HepG2 (cell line): ENCODE results near the gene GRAMD1B. TPM values are rescaled to one million over a fixed set of nuclear protein-coding genes. Genes with fewer than 3 reads are reported as not detected.

Experiments
- ATAC-seq: fragments of 200-7000 bp; cut with Tn5 transposase; 3 replicates; pipeline ENCODE4 v1.9.1; 2020; ENCODE audit warnings: mild to moderate bottlenecking, moderate library complexity
- BruUV-seq: library from RNA; stranded (reverse); fragments of 400-500 nt; replicated peaks from 2 replicates; lab custom pipeline; 2021; lab: Mats Ljungman, UMichigan
- CTCF ChIA-PET: fragments of 300-600 bp; formaldehyde crosslinking; extraction: SDS; loops from one replicate; lab custom pipeline; 2021; ENCODE audit warnings: low total read pairs, inconsistent platforms, low intra/inter-chr PET ratio; lab: Yijun Ruan, JAX
- POLR2A ChIA-PET: fragments of 350-600 bp; sonication (Branson Sonifier 250); formaldehyde crosslinking; loops from one replicate; lab custom pipeline; 2020; ENCODE audit warnings: antibody characterized with exemption, inconsistent platforms; lab: Yijun Ruan, JAX
- DNase-seq: peaks from one replicate; pipeline ENCODE4 v3.0.0-alpha.2; 2015; ENCODE audit warnings: low spot score
- FAIRE-seq: peaks from 3 replicates; lab custom pipeline; 2011; peaks lifted over from hg19 to GRCh38; lab: Jason Lieb, UNC
- H2AFZ ChIP-seq: one replicate; pipeline ENCODE4 v1.6.1; 2011; ENCODE audit warnings: low read length, inconsistent platforms
- H3K27ac ChIP-seq: fragments of 300-600 bp; 3 replicates; pipeline ENCODE4 v1.8.0; 2011; ENCODE audit warnings: mixed run types, mild to moderate bottlenecking, mixed read lengths, low read length, inconsistent platforms; ENCODE audit not compliant: insufficient read depth; ENCODE audit errors: extremely low read length
- H3K27me3 ChIP-seq, 2 experiments: fragments of 200-600 bp in 1 of 2; 2 replicates in 1 of 2; 3 replicates in 1 of 2; pipeline versions ENCODE4 v1.6.0 to v1.8.0; 2011; ENCODE audit warnings: low read length in 2 of 2, mild to moderate bottlenecking in 2 of 2, moderate library complexity in 2 of 2, inconsistent platforms in 1 of 2; ENCODE audit not compliant: insufficient read depth in 2 of 2, control insufficient read depth in 1 of 2
- H3K36me3 ChIP-seq, 2 experiments: fragments of 200-600 bp in 1 of 2; replicated peaks in 1 of 2; 2 replicates in 1 of 2; 3 replicates in 1 of 2; pipeline versions ENCODE4 v1.5.1 to v1.8.0; 2011; ENCODE audit warnings: low read length in 2 of 2, inconsistent platforms in 1 of 2; ENCODE audit not compliant: insufficient read depth in 2 of 2, control insufficient read depth in 1 of 2
- H3K4me1 ChIP-seq: 2 replicates; pipeline ENCODE4 v1.5.1; 2012; ENCODE audit warnings: low read length, inconsistent platforms; ENCODE audit not compliant: insufficient read depth
- H3K4me2 ChIP-seq: 2 replicates; pipeline ENCODE4 v1.6.0; 2011; ENCODE audit warnings: low read depth, low read length, inconsistent platforms
- H3K4me3 ChIP-seq, 3 experiments: fragments of 200-600 bp in 1 of 3; sonication (generic), shearing (Covaris generic) in 1 of 3; replicated peaks in 1 of 3; 2 replicates each; pipeline ENCODE4 v1.5.1; 2011 to 2016; ENCODE audit warnings: low read length in 3 of 3, inconsistent platforms in 2 of 3, low read depth in 2 of 3, mild to moderate bottlenecking in 2 of 3, control low read depth in 1 of 3, mixed read lengths in 1 of 3; ENCODE audit not compliant: insufficient read depth in 1 of 3
- H3K79me2 ChIP-seq: one replicate; pipeline ENCODE4 v1.6.1; 2011; ENCODE audit warnings: low read length, inconsistent platforms; ENCODE audit not compliant: insufficient read depth
- H3K9ac ChIP-seq: 2 replicates; pipeline ENCODE4 v1.6.0; 2011; ENCODE audit warnings: mild to moderate bottlenecking, low read depth, low read length, inconsistent platforms; ENCODE audit not compliant: insufficient read depth
- H3K9me3 ChIP-seq: 2 replicates; pipeline ENCODE4 v1.5.1; 2012; ENCODE audit warnings: mild to moderate bottlenecking, low read length
- H4K20me1 ChIP-seq: 2 replicates; pipeline ENCODE4 v1.6.0; 2011; ENCODE audit warnings: inconsistent platforms, mild to moderate bottlenecking, low read length, moderate library complexity; ENCODE audit not compliant: insufficient read depth
- BATF2 ChIP-seq: sonication (generic); formaldehyde crosslinking; IDR thresholded peaks from 2 replicates; pipeline ENCODE4 v1.8.0; 2022; ENCODE audit warnings: mild to moderate bottlenecking, missing genetic modification reagents, moderate library complexity
- FOSL1 ChIP-seq: sonication (generic); formaldehyde crosslinking; IDR thresholded peaks from 2 replicates; pipeline ENCODE4 v1.9.0; 2021; ENCODE audit warnings: missing genetic modification reagents, borderline replicate concordance
- HNF1A ChIP-seq, 2 experiments: sonication (generic) in 1 of 2; formaldehyde crosslinking in 1 of 2; IDR thresholded peaks; 2 replicates each; pipeline versions ENCODE4 v1.4.0 to v1.6.1; 2016 to 2020; ENCODE audit warnings: borderline replicate concordance in 1 of 2, low read depth in 1 of 2, mild to moderate bottlenecking in 1 of 2, missing genetic modification reagents in 1 of 2
- HNRNPK ChIP-seq: fragments of 200-400 bp; formaldehyde crosslinking; IDR thresholded peaks from 2 replicates; pipeline ENCODE4 v1.6.1; 2018; ENCODE audit warnings: low read length, low read depth, moderate library complexity, mild to moderate bottlenecking; ENCODE audit not compliant: poor library complexity, severe bottlenecking
- PCBP1 ChIP-seq: fragments of 200-400 bp; formaldehyde crosslinking; IDR thresholded peaks from 2 replicates; pipeline ENCODE4 v1.6.1; 2017; ENCODE audit warnings: mild to moderate bottlenecking, low read depth, low read length, borderline replicate concordance
- PHF5A ChIP-seq: IDR thresholded peaks from one replicate; pipeline ENCODE4 v1.6.1; 2018; ENCODE audit warnings: low read depth, missing genetic modification reagents; ENCODE audit not compliant: unreplicated experiment
- SPEN ChIP-seq: sonication (generic); formaldehyde crosslinking; IDR thresholded peaks from 2 replicates; pipeline ENCODE4 v1.5.1; 2020; ENCODE audit warnings: low read depth, mild to moderate bottlenecking, missing genetic modification reagents
- ZBTB7A ChIP-seq: sonication (generic); formaldehyde crosslinking; IDR thresholded peaks from 2 replicates; pipeline ENCODE4 v1.8.0; 2022; ENCODE audit warnings: mild to moderate bottlenecking, missing genetic modification reagents
- ZNF224 ChIP-seq: sonication (generic); formaldehyde crosslinking; IDR thresholded peaks from 2 replicates; pipeline ENCODE4 v1.5.0; 2020; ENCODE audit warnings: mild to moderate bottlenecking, missing genetic modification reagents
- ZNF543 ChIP-seq: sonication (generic); formaldehyde crosslinking; IDR thresholded peaks from 2 replicates; pipeline ENCODE4 v1.4.0; 2020; ENCODE audit warnings: mild to moderate bottlenecking, missing genetic modification reagents
- WGBS: methylation state at CpG from one replicate; pipeline ENCODE4 v1.1.6; 2017; ENCODE audit warnings: low lambda C conversion rate; 5-methylcytosine and 5-hydroxymethylcytosine counted together
- in situ Hi-C: cut with HindIII; loops from 2 replicates; pipeline ENCODE4 v1.10.0; 2017; ENCODE audit warnings: low pct_unique_long_range_greater_than_20kb; ENCODE audit not compliant: extremely low pct_ligation_motif_present
- intact Hi-C: fragments of 100-400 bp; cut with micrococcal nuclease; formaldehyde crosslinking; loops from one replicate; pipeline ENCODE4 v1.10.0; 2022; ENCODE audit not compliant: unreplicated experiment
- polyA plus RNA-seq, 8 experiments: library from polyadenylated mRNA; depleted of rRNA in 3 of 8; stranded (reverse) in 7 of 8; unstranded in 1 of 8; fragments of >200 nt; fragmentation: Illumina TruSeq in 4 of 8; extraction: Trizol in 4 of 8; gene quantifications; 2 replicates each; pipeline versions ENCODE4 v1.2.1 to v1.2.3, GENCODE V29; 2011 to 2016; ENCODE audit warnings: low read depth in 4 of 8, missing spikeins in 1 of 8, mixed read lengths in 1 of 8; ENCODE audit not compliant: insufficient read depth in 1 of 8
- total RNA-seq, 5 experiments: library from RNA; depleted of rRNA; stranded (reverse); fragments of >200 nt; fragmentation: Illumina TruSeq; extraction: Trizol; gene quantifications; 2 replicates each; pipeline ENCODE4 v1.2.3, GENCODE V29; 2016; ENCODE audit warnings: low read depth in 1 of 5

Gene GRAMD1B
- total and polyA plus RNA-seq, 2 of the 13 experiments (the other 11 are each of a cell fraction or from before 2014, with no cell fraction given), result 0.12 TPM; not detected in 1

GRCh38 chr11:123641495-123641840, 211.4 kb downstream of the GRAMD1B start:
- in situ Hi-C loops, result loop anchor here (5.0 kb wide), 1 partner anchor 66 kb away; no protein-coding TSS in a partner anchor
- no TSS peak for BruUV-seq
- Histone ChIP-seq H3K79me2 (no peaks in the 10 kb centered on the region), H4K20me1 (no peaks in the 10 kb centered on the region), H3K9ac (no peak overlapping the region), H3K9me3 (no peaks in the 10 kb centered on the region), H2AFZ (no peak overlapping the region), H3K27ac (no peak overlapping the region), H3K36me3 (no peaks in the 10 kb centered on the region), H3K4me1 (no peaks in the 10 kb centered on the region), H3K4me2 (no peak overlapping the region), H3K4me3 (no peak overlapping the region), H3K27me3 (peaks cover 0 to 24% of the 10 kb centered on the region in 2 experiments; a peak in 2 of 5 replicates)
- ATAC-seq (no peak), DNase-seq (no peak), FAIRE-seq (no peak)
- CTCF ChIA-PET, result interaction anchor here (1.9 to 2.8 kb wide), 2 partner anchors 66 to 70 kb away, joined by 9 to 35 read pairs; no protein-coding TSS in a partner anchor
- POLR2A ChIA-PET, result no interaction called here
- 30% methylated on average over 4 of the region's 4 CpGs for WGBS
- TF ChIP-seq PHF5A (CRISPR knock-in tag) (no peak), HNRNPK (no peak), BATF2 (CRISPR knock-in tag) (no peak), HNF1A (IDR thresholded peaks at IDR 0.05; ENCODE audit: low read depth) (no peak), HNF1A (CRISPR knock-in tag; IDR thresholded peaks at IDR 0.05; ENCODE audit: borderline replicate concordance) (no peak), ZNF224 (CRISPR knock-in tag) (no peak), ZBTB7A (no peak), ZNF543 (no peak), PCBP1 (no peak), FOSL1 (no peak), SPEN (CRISPR knock-in tag) (no peak)
- intact Hi-C loops, result loop anchor here (1.0 to 10.0 kb wide), 3 partner anchors 57 to 70 kb away; no protein-coding TSS in a partner anchor
